Motor neuron (in vitro differentiated cells): ENCODE results near the gene CDC25C. TPM values are rescaled to one million over a fixed set of nuclear protein-coding genes. Genes with fewer than 3 reads are reported as not detected.
A peak's percentile ranks its signal among the peaks of the same experiment; 100 is the strongest.
"Not testable (repeated sequence)": the region's sequence is repeated elsewhere in the genome, so short reads cannot be mapped to it uniquely, and the experiment has no call there.

ENCODE experiments used
- ATAC-seq, 8 experiments: fragments of 200-7000 bp; cut with Tn5 transposase; replicated peaks in 6 of 8; 2 replicates each; pipeline ENCODE4 v1.8.0; 2021; ENCODE audit warnings: mild to moderate bottlenecking in 8 of 8, moderate library complexity in 8 of 8
- H3K27ac ChIP-seq, 2 donors: fragments of 250-450 bp; sonication (Bioruptor Pico); 2 replicates each; pipeline ENCODE4 v1.9.0; 2021; ENCODE audit warnings: antibody characterized with exemption in 2 of 2, mild to moderate bottlenecking in 2 of 2, moderate library complexity in 1 of 2
- H3K4me1 ChIP-seq, 2 donors: fragments of 250-450 bp; sonication (Bioruptor Pico); replicated peaks in 1 of 2; 2 replicates each; pipeline ENCODE4 v1.6.1; 2021; ENCODE audit warnings: antibody characterized with exemption in 2 of 2, mild to moderate bottlenecking in 2 of 2, moderate library complexity in 1 of 2
- H3K4me3 ChIP-seq, 5 donors: fragments of 250-450 bp; sonication (Bioruptor Pico); 2 replicates each; pipeline ENCODE4 v1.9.0; 2021; ENCODE audit warnings: antibody characterized with exemption in 5 of 5, mild to moderate bottlenecking in 5 of 5, moderate library complexity in 4 of 5
- WGBS, 10 experiments: fragments of 450-650 bp; shearing (Covaris generic); methylation state at CpG; one replicate each; pipeline ENCODE4 v1.0.0; 2022; 5-methylcytosine and 5-hydroxymethylcytosine counted together
- in situ Hi-C, 9 experiments: fragments of 400-800 bp; cut with MboI; loops; one replicate each; pipeline ENCODE4 v1.15.0; 2021; ENCODE audit warnings: low sequenced_read_pairs in 9 of 9, low pct_unique_long_range_greater_than_20kb in 2 of 9; ENCODE audit not compliant: unreplicated experiment in 9 of 9
- total RNA-seq, 8 experiments: library from RNA; unstranded; fragments of 300-600 nt; gene quantifications; 2 replicates each; pipeline versions ENCODE4 v1.2.3 to v1.2.4, GENCODE V29; 2022

Gene CDC25C
- total RNA-seq, 8 experiments from 2014 or later, result 0.15 to 17.7 (median 1.3) TPM

DNA sequence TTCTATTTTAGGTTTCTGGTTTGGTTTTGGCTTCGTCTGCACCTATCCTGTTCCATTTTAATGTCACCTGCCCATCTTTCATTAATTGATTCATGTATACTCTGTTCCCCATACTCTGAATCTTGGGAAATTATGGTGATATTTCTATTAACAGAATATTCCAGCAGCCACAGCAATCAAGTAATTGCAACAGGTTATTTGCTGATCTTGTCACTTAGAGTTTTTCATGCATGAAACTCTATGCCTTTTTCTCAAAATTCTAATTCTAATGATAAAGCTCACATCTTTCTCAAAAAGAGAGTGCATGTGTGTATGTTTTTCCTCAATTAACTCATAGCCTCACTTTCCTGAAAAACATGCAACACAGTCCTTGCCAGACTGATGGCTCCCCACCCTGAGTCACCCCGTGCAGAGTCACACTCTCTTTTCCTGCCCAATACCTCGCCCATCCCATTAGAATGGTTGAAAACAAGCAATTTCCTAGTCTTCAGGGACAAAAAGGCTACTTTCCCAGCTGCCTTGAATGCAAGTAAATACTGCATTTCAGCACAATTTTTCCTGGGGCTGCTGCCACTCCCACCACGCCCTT lies 72.8 kb downstream of the CDC25C start:
- WGBS, 10 experiments, result 17 to 88% (median 55%) methylated on average over 1 to 4 of the region's 4 CpGs; no CpG with 5 or more reads in 1 of the 10 experiments
- in situ Hi-C loops, result no loop called here
- Histone ChIP-seq H3K27ac (no peak overlapping the region), H3K4me1 (no peaks in the 10 kb centered on the region), H3K4me3 (no peak overlapping the region)
- ATAC-seq, result peak in 2 of 8 experiments; percentile 71 to 94

DNA sequence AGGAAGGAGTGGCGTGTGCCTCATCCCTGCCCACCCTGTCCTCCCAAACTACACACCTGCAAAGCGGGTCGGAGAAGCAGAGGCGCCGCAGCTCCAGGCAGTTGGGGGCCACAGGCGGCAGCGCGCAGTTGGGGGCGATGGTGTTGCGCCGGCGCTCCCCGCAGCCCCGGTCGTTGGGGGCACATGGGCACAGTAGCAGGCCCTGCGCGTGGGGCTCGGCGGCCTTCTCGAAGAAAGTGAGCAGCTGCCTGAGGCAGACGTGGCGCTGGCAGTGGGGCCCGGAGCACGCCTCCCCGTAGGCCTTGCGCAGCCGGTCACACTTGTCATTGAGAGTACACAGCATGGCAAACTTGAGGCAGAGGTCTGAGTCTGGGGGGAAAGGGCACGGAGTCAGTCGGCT lies 74.0 kb downstream of the CDC25C start:
- 61 to 95% (median 83%) methylated on average over 1 to 13 of the region's 29 CpGs; no CpG with 5 or more reads in 4 of the 10 experiments for WGBS, 10 experiments
- ATAC-seq, result no peak
- Histone ChIP-seq H3K4me1 (no peaks in the 10 kb centered on the region), H3K4me3 (no peak overlapping the region), H3K27ac (no peak overlapping the region)
- in situ Hi-C loops, result no loop called here

DNA sequence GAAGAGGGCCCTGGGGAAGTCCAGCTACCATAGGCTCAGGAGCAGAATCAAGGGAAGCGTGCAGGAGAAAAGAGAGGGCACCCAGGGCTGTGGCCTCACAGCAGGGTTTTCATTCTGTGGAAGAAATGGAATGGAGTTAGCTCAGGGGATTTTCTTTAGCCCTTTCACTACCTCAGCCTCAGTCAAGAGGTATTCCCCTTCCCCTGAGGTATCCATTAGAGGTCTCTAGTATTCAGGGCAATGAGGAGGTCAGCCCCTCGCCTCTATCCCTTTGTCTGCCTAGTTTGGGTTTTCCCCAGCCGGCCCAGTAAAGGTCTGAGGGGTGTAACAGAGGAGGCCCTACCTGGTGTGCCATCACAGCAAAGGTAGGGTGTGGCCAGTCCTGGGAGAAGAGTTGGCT lies 78.7 kb downstream of the CDC25C start:
- ATAC-seq, result no peak
- no peaks in the 10 kb centered on the region for H3K4me1 ChIP-seq
- WGBS, 10 experiments, result 40 to 76% (median 57%) methylated on average over 1 to 2 of the region's 3 CpGs; no CpG with 5 or more reads in 6 of the 10 experiments
- H3K27ac ChIP-seq, result no peak overlapping the region
- no peak overlapping the region for H3K4me3 ChIP-seq
- in situ Hi-C loops, result no loop called here

DNA sequence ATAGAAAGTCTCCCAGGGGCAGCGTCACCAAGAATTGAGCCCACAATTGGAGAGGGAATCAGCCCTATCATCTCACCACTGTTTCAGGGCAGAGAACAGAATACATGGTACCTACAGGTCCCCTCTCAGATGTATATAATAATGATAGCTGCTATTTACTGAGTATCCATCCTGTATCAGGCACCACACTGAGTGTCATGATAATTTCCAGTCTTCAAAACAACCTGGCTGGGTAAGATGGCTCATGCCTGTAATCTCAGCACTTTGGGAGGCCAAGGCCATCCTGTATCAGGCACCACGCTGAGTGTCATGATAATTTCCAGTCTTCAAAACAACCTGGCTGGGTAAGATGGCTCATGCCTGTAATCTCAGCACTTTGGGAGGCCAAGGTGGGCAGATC lies 83.8 kb downstream of the CDC25C start:
- H3K4me1 ChIP-seq, ATAC-seq, in situ Hi-C loops, H3K27ac ChIP-seq, H3K4me3 ChIP-seq: not testable (repeated sequence)
- 77 to 100% (median 90%) methylated on average over 1 to 2 of the region's 2 CpGs; no CpG with 5 or more reads in 7 of the 10 experiments for WGBS, 10 experiments

DNA sequence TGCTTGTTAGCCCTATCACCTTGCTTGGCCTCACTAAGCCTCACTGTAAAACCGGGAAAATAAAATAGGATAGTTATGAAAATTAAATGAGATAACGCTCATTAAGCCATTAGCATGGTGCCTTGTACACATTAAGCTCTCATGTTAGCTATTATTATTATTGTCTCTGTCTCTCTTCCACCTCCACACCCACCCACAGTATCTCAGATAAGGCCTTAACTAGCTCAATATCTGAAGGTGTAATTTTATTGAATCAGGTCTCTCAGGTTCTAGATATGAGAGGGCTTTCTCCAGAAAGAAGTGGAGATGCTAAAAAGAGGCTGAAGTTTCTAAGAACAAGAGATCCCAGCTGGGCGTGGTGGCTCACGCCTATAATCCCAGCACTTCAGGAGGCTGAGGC lies 84.8 kb downstream of the CDC25C start:
- Histone ChIP-seq H3K4me3 (no peak overlapping the region), H3K27ac (no peak overlapping the region), H3K4me1 (peaks cover 3 to 6% of the 10 kb centered on the region in 2 donors)
- in situ Hi-C loops, result no loop called here
- 43 to 100% (median 92%) methylated on average over 1 to 4 of the region's 4 CpGs; no CpG with 5 or more reads in 3 of the 10 experiments for whole genome bisulfite sequencing, 10 experiments
- ATAC-seq, result no peak

DNA sequence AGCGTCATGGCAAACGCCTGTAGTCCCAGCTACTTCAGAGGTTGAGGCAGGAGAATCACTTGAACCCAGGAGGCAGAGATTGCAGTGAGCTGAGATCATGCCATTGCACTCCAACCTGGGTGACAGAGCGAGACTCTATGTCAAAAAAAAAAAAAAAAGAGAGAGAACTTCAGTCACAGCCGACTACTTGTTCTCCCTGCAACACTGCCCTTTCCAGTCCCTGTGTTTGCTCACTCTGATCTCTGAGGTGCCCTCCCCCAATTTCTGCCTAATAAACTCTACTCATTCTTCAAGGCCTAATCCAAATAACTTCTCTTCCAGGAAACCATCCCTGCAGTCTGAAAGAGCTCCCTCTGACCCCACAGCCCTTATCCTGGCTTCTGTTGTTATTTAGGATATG lies 85.3 kb downstream of the CDC25C start:
- no peak for ATAC-seq
- in situ Hi-C loops, result no loop called here
- H3K4me3 ChIP-seq, result no peak overlapping the region
- peaks cover 3 to 6% of the 10 kb centered on the region in 2 donors for H3K4me1 ChIP-seq
- WGBS, 10 experiments, result 60 to 100% (median 85%) methylated on average over 1 to 4 of the region's 4 CpGs; no CpG with 5 or more reads in 4 of the 10 experiments
- H3K27ac ChIP-seq, result no peak overlapping the region

DNA sequence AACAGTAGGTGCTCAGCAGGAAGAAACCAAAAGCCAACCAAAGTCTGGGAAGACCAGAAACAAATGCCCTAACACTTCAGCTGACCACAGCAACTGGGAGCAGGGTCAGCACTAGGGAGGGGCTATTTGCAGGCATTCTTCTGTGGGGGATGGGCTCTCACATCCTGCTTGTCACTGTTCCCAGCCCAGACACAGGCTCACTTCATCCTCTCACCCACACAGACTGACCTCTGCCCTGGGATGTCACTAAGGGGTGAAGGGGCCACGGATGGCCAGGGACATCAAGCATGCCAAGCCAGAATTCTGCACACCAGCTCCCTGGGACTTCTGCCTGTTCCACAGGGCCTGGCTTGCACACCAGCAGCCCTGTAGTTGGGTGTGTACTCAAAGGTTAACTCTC lies 85.9 kb downstream of the CDC25C start:
- H3K27ac ChIP-seq, result no peak overlapping the region
- ATAC-seq, result no peak
- WGBS, 10 experiments, result no CpG with 5 or more reads among the region's 1 CpG

DNA sequence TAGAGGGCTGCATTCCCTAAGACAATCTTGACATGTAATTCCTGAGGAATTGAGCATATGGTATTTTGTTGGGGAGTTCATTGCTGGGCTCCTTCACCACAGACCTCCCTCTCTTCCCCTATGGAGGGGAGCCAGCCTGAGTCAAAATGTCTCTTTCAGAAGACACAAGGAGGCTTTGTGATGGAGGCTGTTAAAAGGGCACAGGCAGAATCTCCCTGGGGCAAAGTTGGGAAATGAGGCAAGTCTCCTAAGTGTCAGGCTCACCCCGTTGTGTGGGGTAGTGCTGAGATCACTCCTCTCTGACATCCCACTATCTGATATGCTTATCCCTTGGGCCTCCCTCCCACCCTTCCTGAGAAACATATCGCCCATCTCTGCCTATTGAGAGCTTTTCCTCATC lies 87.8 kb downstream of the CDC25C start:
- H3K4me3 ChIP-seq, result no peak overlapping the region
- ATAC-seq, result no peak
- peaks cover 3 to 6% of the 10 kb centered on the region in 2 donors for H3K4me1 ChIP-seq
- in situ Hi-C loops, result no loop called here
- H3K27ac ChIP-seq, result no peak overlapping the region
- WGBS, 10 experiments, result 0 to 40% (median 15%) methylated on average over 1 to 2 of the region's 2 CpGs; no CpG with 5 or more reads in 6 of the 10 experiments

More for the DNA sequence above, 85.9 kb downstream of the CDC25C start:
- no peak overlapping the region for H3K4me3 ChIP-seq
- in situ Hi-C loops, result no loop called here
- H3K4me1 ChIP-seq, result peaks cover 3 to 6% of the 10 kb centered on the region in 2 donors

DNA sequence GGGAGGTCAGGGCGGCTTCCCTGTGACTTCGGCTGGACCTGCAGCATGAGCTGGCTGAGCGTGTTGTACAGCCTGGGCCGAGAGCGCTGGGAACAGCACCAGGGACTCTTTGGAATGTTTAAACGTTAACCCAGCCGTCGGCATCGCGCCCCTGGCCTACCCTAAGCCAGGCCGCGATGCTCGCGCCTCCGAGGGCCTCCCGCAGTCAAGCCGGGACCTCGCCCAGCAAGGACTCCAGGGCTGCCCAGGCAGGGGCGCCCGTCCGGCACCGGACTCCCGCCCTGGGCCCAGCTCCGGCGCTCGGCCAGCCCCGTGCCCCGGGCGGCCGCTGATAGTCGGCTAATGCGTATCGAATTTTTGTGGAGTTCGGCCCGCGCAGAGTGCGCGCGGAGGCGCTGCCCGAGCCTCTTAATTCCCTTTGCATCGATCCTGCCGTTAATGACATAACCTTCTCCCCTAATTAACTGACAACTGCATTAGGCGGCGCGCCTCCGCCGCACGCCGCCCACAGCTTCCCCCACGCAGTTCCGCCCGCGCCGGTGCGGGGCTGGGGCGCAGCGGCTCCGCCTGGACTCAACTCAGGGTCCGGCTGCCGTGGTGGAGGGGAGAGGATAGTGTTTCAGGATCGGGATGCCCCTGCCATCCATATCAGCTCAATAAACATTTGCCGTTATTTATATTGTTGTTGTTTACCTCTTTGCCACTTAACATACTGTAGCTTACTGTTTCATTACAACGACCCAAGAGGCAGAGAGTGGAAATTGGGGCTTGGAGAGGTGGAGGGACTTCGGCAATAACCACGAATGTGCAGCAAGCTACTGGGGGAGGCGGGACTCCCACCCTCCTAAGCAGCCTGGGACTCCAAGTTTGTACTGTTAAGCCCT lies 89.7 kb downstream of the CDC25C start:
- in situ Hi-C loops, result no loop called here
- Histone ChIP-seq H3K4me3 (peak overlapping the region; percentile 16 to 32 (median 28)), H3K27ac (no peak overlapping the region), H3K4me1 (peaks cover 3 to 6% of the 10 kb centered on the region in 2 donors)
- 1 to 20% (median 3%) methylated on average over 2 to 21 of the region's 67 CpGs; no CpG with 5 or more reads in 4 of the 10 experiments for WGBS, 10 experiments
- ATAC-seq, result peak; percentile 81 to 94 (median 88)

DNA sequence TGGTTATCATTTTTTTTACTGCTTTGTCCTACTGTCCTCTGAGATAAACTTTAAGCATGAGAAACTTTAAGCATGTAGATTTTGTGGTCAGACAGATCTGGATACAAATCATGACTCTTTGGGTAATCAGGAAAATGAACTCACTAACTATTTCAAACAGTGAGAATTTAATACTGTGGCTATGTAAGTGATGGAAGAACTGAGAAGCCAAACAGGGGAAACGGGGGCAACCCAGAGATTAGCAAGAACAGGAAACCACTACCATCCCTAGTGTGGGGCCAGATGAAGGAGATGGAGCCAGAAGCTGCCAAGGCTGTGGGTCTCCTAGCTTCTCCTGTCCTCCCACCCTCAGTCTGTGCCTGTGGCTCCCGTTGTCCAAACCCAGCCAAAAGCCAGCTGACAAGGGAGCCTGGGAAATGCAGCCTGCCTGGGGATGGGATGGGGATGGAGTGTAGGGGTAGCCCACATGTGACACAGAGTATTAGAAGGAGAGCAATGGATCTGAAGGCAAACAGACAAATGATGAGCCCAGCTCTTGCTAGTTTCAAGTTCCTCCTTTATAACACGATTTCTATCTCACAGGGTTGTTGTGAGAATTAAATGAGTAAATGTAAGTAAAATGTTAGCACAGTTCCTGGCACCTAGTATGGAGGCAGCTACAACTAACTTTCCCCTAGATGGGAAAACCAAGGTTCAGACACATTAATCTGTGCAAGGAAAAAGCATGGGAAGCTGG lies 90.8 kb downstream of the CDC25C start:
- 0 to 92% (median 63%) methylated on average over 1 to 3 of the region's 3 CpGs; no CpG with 5 or more reads in 3 of the 10 experiments for WGBS, 10 experiments
- Histone ChIP-seq H3K4me1 (peaks cover 3 to 6% of the 10 kb centered on the region in 2 donors), H3K4me3 (no peak overlapping the region), H3K27ac (no peak overlapping the region)
- no peak for ATAC-seq
- in situ Hi-C loops, result no loop called here

DNA sequence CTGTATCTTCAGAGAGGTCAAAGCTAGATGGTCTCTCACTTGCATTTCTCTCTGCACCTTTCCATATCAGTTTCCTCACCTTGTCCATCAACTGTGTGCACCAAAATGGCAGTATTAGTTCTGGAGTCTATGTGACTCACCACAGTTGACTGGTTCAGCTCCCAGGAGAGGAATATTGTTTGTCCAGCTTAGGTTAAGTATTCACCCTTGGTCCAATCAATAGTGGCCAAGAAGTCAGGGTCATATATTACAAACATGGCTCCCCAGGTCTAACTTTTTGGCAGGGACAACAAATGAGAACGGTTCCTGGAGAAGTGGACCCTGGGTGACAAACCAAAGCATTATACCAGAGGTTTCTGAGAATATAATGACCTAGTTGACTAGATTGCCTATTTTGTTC lies 93.6 kb downstream of the CDC25C start:
- WGBS, 10 experiments, result 86 to 100% (median 100%) methylated on average over 1 of the region's 1 CpG; no CpG with 5 or more reads in 5 of the 10 experiments

More for the DNA sequence above, 93.6 kb downstream of the CDC25C start:
- Histone ChIP-seq H3K4me3 (no peak overlapping the region), H3K4me1 (peaks cover 0 to 3% of the 10 kb centered on the region in 2 donors), H3K27ac (no peak overlapping the region)
- in situ Hi-C loops, result no loop called here
- no peak for ATAC-seq
